Measurements from ENCODE around the gene TTC9B. TPM values are rescaled to one million over a fixed set of nuclear protein-coding genes. Genes with fewer than 3 reads are reported as not detected.

TTC9B gene
- total and polyA plus RNA-seq, 11 donors: not detected

- DNase-seq (no peak), ATAC-seq (no peak)
- Histone ChIP-seq H3K27me3 (no peaks in the 10 kb centered on the region), H3K36me3 (peaks cover 0 to 72% (median 66%) of the 10 kb centered on the region in 9 donors), H3K4me1 (peaks cover 0 to 30% (median 19%) of the 10 kb centered on the region in 12 donors), H3K9me3 (no peaks in the 10 kb centered on the region), H3K27ac (no peak overlapping the region), H3K4me3 (no peak overlapping the region)
- intact Hi-C loops (cut with DNase I): loop anchor here in 3 of 10 donors (5.0 kb wide), 1 partner anchor 43 kb away; no protein-coding TSS in a partner anchor
- WGBS, 4 donors: 94 to 95% (median 94%) methylated on average over 11 to 12 of the region's 12 CpGs
- TF ChIP-seq, protein P1, sequence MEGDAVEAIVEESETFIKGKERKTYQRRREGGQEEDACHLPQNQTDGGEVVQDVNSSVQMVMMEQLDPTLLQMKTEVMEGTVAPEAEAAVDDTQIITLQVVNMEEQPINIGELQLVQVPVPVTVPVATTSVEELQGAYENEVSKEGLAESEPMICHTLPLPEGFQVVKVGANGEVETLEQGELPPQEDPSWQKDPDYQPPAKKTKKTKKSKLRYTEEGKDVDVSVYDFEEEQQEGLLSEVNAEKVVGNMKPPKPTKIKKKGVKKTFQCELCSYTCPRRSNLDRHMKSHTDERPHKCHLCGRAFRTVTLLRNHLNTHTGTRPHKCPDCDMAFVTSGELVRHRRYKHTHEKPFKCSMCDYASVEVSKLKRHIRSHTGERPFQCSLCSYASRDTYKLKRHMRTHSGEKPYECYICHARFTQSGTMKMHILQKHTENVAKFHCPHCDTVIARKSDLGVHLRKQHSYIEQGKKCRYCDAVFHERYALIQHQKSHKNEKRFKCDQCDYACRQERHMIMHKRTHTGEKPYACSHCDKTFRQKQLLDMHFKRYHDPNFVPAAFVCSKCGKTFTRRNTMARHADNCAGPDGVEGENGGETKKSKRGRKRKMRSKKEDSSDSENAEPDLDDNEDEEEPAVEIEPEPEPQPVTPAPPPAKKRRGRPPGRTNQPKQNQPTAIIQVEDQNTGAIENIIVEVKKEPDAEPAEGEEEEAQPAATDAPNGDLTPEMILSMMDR (IDR thresholded peaks at IDR 0.05): no peak
Measured at GRCh38 chr19:40239415-40240226, 21.4 kb upstream of the TTC9B start.

GRCh38 chr19:40238775-40239174 is 20.6 kb upstream of the TTC9B start:
- TF ChIP-seq POLR2A (IDR thresholded peaks at IDR 0.05): no peak
- TF ChIP-seq, protein P1 (IDR thresholded peaks at IDR 0.05): no peak
- 92 to 100% (median 93%) methylated on average over 9 of the region's 9 CpGs for WGBS, 4 donors
- H3K4me3 ChIP-seq: no peak overlapping the region
- intact Hi-C loops (cut with DNase I): no loop called here
- peaks cover 0 to 78% (median 69%) of the 10 kb centered on the region in 9 donors for H3K36me3 ChIP-seq
- H3K4me1 ChIP-seq: peaks cover 0 to 28% (median 19%) of the 10 kb centered on the region in 12 donors
- H3K9me3 ChIP-seq: no peaks in the 10 kb centered on the region
- H3K27ac ChIP-seq: no peak overlapping the region
- no peaks in the 10 kb centered on the region for H3K27me3 ChIP-seq
- DNase-seq (no peak), ATAC-seq (no peak)

- intact Hi-C loops (cut with DNase I): no loop called here
Measured at GRCh38 chr19:40237791-40238190, 19.6 kb upstream of the TTC9B start.

DNA sequence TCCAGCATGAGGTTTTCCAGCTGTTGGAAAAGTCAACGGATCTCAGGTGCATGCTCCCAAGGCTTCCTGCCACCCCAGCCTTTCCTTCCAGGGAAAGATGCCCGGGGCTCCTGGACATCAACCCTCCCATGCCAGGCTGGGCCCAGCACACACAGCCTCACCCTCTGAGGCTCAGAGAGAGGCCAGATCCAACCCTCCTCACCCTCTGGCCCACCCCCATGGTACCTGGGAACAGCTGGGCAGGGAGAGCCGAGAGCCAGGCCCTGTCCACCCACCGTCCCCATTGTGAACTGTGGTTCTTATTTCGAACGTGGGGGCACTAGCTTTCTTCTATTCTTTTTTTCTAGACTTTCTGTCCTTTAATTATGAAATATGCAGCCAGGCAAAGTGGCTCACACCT is 18.2 kb upstream of the TTC9B start:
- no peak for TF ChIP-seq POLR2A (IDR thresholded peaks at IDR 0.05)
- TF ChIP-seq, protein P1 (IDR thresholded peaks at IDR 0.05): no peak
- peaks cover 0 to 15% (median 9%) of the 10 kb centered on the region in 12 donors for H3K4me1 ChIP-seq
- H3K27ac ChIP-seq: no peak overlapping the region
- H3K9me3 ChIP-seq: no peaks in the 10 kb centered on the region
- H3K36me3 ChIP-seq: peaks cover 0 to 83% (median 70%) of the 10 kb centered on the region in 9 donors
- H3K4me3 ChIP-seq: no peak overlapping the region
- ATAC-seq (no peak), DNase-seq (no peak)
- intact Hi-C loops (cut with DNase I): no loop called here
- no peaks in the 10 kb centered on the region for H3K27me3 ChIP-seq
- WGBS, 4 donors: 91 to 95% (median 93%) methylated on average over 6 of the region's 6 CpGs

More at GRCh38 chr19:40237791-40238190, 19.6 kb upstream of the TTC9B start:
- peaks cover 0 to 86% (median 72%) of the 10 kb centered on the region in 9 donors for H3K36me3 ChIP-seq
- no peaks in the 10 kb centered on the region for H3K27me3 ChIP-seq
- peaks cover 0 to 20% (median 15%) of the 10 kb centered on the region in 12 donors for H3K4me1 ChIP-seq
- no peak overlapping the region for H3K27ac ChIP-seq
- DNase-seq (no peak), ATAC-seq (no peak)
- no peak overlapping the region for H3K4me3 ChIP-seq
- no peaks in the 10 kb centered on the region for H3K9me3 ChIP-seq
- 93 to 98% (median 95%) methylated on average over 7 to 14 of the region's 14 CpGs for WGBS, 4 donors
- TF ChIP-seq, protein P1 (IDR thresholded peaks at IDR 0.05): no peak
- no peak for TF ChIP-seq POLR2A (IDR thresholded peaks at IDR 0.05)

Data from heart left ventricle (tissue), 16 donors.